Kidney epithelial cell (primary cell): ENCODE measurements around the gene MRPL43. TPM values are rescaled to one million over a fixed set of nuclear protein-coding genes. Genes with fewer than 3 reads are reported as not detected.

ENCODE experiments used
- DNase-seq: peaks from one replicate; pipeline ENCODE4 v3.0.0-alpha.2; 2010; ENCODE audit warnings: low read depth
- H3K27me3 ChIP-seq: 2 replicates; pipeline ENCODE4 v1.6.0; 2011; ENCODE audit warnings: low read length; ENCODE audit not compliant: control insufficient read depth, insufficient read depth
- H3K36me3 ChIP-seq: 2 replicates; pipeline ENCODE4 v1.5.1; 2011; ENCODE audit warnings: low read length; ENCODE audit not compliant: control insufficient read depth, insufficient read depth
- H3K4me3 ChIP-seq: 2 replicates; pipeline ENCODE4 v1.5.1; 2011; ENCODE audit warnings: low read depth, mild to moderate bottlenecking, control low read depth, low read length
- total RNA-seq: library from RNA; depleted of rRNA; stranded (reverse); fragments of >200 nt; gene quantifications from 2 replicates; pipeline ENCODE4 v1.2.3, GENCODE V29; 2015
- TF ChIP-seq, protein P1 (sequence below): IDR thresholded peaks from 2 replicates; pipeline ENCODE4 v1.5.1; 2011; ENCODE audit warnings: mild to moderate bottlenecking, moderate library complexity, low read length, control low read depth, inconsistent platforms; ENCODE audit not compliant: insufficient read depth, poor library complexity, severe bottlenecking

The MRPL43 gene
- total RNA-seq, 1 donor from 2014 or later, result 92.3 TPM

DNA sequence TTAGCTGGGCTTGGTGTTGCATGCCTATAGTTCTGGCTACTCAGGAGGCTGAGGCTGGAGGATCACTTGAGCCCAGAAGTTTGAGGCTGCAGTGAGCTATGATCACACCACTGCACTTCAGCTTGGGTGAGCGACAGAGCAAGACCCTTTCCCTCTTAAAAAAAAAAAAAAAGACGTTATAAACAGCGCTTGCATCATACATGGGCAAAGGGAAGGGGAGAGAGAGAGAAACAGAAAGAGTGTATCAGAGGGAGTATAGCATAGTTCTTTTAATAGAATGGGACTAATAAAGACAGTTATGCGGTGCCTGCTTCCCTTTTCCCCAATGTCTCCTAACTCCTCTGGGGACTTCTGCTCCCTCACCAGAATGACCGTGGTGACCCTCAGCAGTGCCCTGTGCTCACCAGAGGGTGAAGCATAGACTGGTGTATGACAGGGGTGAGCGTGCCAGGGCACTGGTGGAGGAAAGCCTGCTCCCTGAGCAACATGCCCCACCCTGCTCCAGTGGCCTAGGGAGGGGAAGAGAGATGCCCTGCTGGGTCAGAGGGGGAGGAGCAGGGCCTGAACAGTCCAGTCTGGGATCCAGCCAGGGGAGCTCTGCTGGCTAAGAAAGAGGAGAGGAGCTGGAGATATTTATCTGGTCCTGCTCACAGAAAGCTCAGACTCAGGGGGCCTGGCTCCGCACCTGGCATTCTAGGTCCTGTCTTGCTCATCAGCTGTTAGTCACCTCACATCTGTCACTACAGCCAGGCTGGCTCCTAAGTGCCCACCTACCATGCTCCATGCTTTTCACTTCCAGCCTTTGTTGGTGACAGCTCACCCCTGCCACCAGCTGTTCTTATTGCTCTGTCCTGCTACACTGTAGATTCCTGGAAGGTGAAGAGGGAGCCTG is 41.4 kb upstream of the MRPL43 start:
- TF ChIP-seq, protein P1, sequence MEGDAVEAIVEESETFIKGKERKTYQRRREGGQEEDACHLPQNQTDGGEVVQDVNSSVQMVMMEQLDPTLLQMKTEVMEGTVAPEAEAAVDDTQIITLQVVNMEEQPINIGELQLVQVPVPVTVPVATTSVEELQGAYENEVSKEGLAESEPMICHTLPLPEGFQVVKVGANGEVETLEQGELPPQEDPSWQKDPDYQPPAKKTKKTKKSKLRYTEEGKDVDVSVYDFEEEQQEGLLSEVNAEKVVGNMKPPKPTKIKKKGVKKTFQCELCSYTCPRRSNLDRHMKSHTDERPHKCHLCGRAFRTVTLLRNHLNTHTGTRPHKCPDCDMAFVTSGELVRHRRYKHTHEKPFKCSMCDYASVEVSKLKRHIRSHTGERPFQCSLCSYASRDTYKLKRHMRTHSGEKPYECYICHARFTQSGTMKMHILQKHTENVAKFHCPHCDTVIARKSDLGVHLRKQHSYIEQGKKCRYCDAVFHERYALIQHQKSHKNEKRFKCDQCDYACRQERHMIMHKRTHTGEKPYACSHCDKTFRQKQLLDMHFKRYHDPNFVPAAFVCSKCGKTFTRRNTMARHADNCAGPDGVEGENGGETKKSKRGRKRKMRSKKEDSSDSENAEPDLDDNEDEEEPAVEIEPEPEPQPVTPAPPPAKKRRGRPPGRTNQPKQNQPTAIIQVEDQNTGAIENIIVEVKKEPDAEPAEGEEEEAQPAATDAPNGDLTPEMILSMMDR, result no peak
- H3K36me3 ChIP-seq, result no peaks in the 10 kb centered on the region
- DNase-seq, result no peak

DNA sequence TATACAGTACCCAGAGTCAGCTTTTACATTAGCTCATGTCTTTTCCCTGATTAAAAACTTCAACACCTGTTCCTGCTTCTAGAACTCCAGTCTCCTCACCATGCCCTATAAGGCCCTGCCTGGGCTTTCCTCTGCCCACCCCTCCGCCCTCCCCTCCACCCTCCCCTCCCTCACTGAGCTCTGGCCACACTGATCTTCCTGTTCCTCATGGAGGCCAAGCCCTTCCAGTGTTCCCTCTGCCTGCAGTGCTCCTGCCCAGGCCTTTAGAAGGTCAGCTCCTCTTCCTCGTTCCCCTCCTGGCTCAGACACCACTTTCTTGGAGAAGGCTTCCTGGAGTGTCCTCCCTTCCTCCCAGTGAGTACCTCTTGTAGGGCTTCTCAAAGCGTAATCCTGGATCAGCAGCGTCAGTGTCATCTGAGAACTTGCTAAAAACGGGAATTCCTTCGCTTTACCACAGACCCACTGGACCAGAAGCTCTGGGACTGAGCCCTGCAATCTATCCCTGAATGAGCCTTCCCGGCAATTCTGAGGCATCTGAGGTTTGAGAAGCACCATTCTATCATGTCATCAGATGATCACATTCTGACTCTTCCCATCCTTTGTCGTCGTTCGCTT is 39.9 kb upstream of the MRPL43 start:
- Histone ChIP-seq H3K4me3 (no peak overlapping the region), H3K27me3 (no peaks in the 10 kb centered on the region), H3K36me3 (no peaks in the 10 kb centered on the region)
- TF ChIP-seq, protein P1, result no peak
- DNase-seq, result no peak

More for the DNA sequence above, 41.4 kb upstream of the MRPL43 start:
- H3K27me3 ChIP-seq, result no peaks in the 10 kb centered on the region
- no peak overlapping the region for H3K4me3 ChIP-seq

DNA sequence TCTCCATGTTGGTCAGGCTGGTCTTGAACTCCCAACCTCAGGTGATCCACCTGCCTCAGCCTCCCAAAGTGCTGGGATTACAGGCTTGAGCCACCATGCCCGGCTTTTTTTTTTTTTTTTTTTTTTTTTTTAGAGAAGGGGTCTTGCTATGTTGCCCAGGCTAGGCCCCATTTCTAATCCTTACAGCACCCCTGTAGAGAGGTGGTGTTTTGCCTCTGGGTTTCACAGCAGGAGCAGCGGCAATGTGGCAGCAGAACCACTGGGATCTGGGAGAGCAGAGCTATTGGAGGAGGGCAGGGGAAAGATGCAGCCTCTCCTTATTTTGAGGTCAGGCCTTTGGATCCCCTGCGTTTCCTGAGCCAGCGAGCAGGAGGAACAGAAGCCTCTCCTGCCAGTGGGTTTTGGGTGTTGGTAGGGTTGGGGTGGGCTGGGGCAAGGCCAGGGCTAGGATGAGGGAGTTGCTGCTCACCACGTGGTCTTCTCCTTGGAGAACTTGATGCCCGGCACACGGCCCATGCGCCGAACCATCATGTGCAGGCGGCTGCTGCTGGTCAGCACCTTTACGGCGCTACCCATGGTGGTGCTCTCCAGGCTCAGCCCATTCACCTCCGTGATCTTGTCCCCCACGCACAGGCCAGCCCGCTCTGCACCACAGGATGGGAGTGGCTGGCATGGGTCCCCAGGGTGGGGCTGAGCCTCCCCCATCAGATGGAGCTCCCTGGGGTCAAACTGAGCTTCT is 35.8 kb upstream of the MRPL43 start:
- H3K27me3 ChIP-seq, result peaks cover 10% of the 10 kb centered on the region
- TF ChIP-seq, protein P1, result no peak
- DNase-seq, result no peak
- H3K36me3 ChIP-seq, result no peaks in the 10 kb centered on the region
- no peak overlapping the region for H3K4me3 ChIP-seq

DNA sequence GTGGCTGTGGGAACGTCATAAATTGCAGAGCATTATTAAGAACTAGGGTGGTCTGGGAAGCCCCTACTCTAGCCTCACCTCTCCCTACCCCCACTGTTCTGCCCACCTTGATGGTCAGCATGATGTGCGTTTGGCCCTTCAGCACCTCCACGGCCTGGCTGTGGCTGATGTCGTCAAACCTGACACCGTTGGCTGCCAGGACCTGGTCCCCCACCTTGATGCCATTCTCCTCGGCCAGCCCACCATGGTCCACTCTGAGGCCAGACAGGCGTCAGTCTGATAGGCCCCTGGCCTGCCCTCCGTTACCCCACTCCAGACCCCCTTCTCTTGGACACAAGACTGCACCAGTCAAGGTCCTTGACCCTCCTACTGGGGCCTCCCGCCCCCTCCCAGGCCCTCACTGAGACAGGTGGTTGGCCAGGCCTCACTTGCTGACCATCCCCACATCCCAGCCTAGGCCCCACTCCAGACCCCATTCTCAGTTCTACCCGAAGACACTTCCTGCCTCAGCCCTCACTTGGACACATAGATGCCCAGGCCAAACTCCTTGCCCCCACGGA is 34.5 kb upstream of the MRPL43 start:
- Histone ChIP-seq H3K27me3 (peaks cover 16% of the 10 kb centered on the region), H3K36me3 (no peaks in the 10 kb centered on the region), H3K4me3 (no peak overlapping the region)
- DNase-seq, result no peak
- TF ChIP-seq, protein P1, result no peak

DNA sequence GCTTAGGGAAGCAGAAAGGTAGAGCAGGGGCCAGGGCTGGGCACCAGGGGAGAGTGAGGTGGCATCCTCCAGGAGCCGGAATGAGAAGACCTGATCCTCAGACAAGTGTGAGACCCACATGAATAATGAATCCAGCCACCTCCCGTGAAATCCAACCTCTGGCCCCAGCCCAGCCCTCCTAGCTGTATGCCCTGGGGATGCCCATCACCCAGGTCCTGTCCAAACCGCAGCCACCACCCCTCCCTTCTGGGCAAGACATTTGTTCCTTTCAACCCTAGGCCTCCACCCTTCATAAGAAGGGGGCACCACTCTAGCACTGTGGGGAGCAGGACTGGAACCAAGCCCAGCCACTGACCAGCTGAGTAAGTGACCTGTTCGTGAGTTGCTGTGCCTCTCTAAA is 33.9 kb upstream of the MRPL43 start:
- Histone ChIP-seq H3K4me3 (no peak overlapping the region), H3K36me3 (no peaks in the 10 kb centered on the region), H3K27me3 (peaks cover 17% of the 10 kb centered on the region)
- DNase-seq, result no peak
- TF ChIP-seq, protein P1, result no peak
